ENCODE results near the gene F2. TPM values are rescaled to one million over a fixed set of nuclear protein-coding genes. Genes with fewer than 3 reads are reported as not detected.
"Not testable (repeated sequence)": the region's sequence is repeated elsewhere in the genome, so short reads cannot be mapped to it uniquely, and the experiment has no call there.

Gene F2
- total RNA-seq, 2 donors from 2014 or later, result 1.2 TPM; not detected in 1

- intact Hi-C loops (cut with DNase I), result no loop called here
- H3K4me1 ChIP-seq, result peaks cover 3% of the 10 kb centered on the region
- no peaks in the 10 kb centered on the region for H3K27me3 ChIP-seq
- TF ChIP-seq CTCF (IDR thresholded peaks at IDR 0.05), result no peak
- no peak overlapping the region for H3K4me3 ChIP-seq
- DNase-seq, result no peak
- no peaks in the 10 kb centered on the region for H3K9me3 ChIP-seq
- no peak overlapping the region for H3K27ac ChIP-seq
- no peaks in the 10 kb centered on the region for H3K36me3 ChIP-seq
- H3K9ac ChIP-seq (ENCODE audit: low read depth in 2 of 2, low read length in 2 of 2), result no peak overlapping the region
Observed at GRCh38 chr11:46712874-46713576, 6.0 kb upstream of the F2 start.

- H3K4me1 ChIP-seq; H3K27me3 ChIP-seq; H3K9ac ChIP-seq (ENCODE audit: low read depth in 2 of 2, low read length in 2 of 2); intact Hi-C loops (cut with DNase I); H3K4me3 ChIP-seq; H3K9me3 ChIP-seq; H3K36me3 ChIP-seq; DNase-seq: not testable (repeated sequence)
- H3K27ac ChIP-seq, result peak overlapping the region; percentile 13
Observed at GRCh38 chr11:46717825-46718154, 1.2 kb upstream of the F2 start.

- no peaks in the 10 kb centered on the region for H3K36me3 ChIP-seq
- DNase-seq, result peak; percentile 73
- H3K9me3 ChIP-seq, result no peaks in the 10 kb centered on the region
- TF ChIP-seq CTCF (IDR thresholded peaks at IDR 0.05), result no peak
- H3K4me1 ChIP-seq, result peaks cover 8% of the 10 kb centered on the region
- H3K4me3 ChIP-seq, result no peak overlapping the region
- peak overlapping the region; percentile 13 for H3K27ac ChIP-seq
- no peaks in the 10 kb centered on the region for H3K27me3 ChIP-seq
- no peak overlapping the region for H3K9ac ChIP-seq (ENCODE audit: low read depth in 2 of 2, low read length in 2 of 2)
- intact Hi-C loops (cut with DNase I), result no loop called here
Observed at GRCh38 chr11:46718155-46719019, 626 bp upstream of the F2 start.

GRCh38 chr11:46719543-46720218, 668 bp downstream of the F2 start:
- no peak for DNase-seq
- H3K4me3 ChIP-seq, result no peak overlapping the region
- H3K27ac ChIP-seq, result no peak overlapping the region
- H3K4me1 ChIP-seq, result peaks cover 8% of the 10 kb centered on the region
- intact Hi-C loops (cut with DNase I), result no loop called here
- no peak for TF ChIP-seq CTCF (IDR thresholded peaks at IDR 0.05)
- no peaks in the 10 kb centered on the region for H3K27me3 ChIP-seq
- no peaks in the 10 kb centered on the region for H3K9me3 ChIP-seq
- H3K9ac ChIP-seq (ENCODE audit: low read depth in 2 of 2, low read length in 2 of 2), result no peak overlapping the region
- H3K36me3 ChIP-seq, result no peaks in the 10 kb centered on the region

- no peak overlapping the region for H3K9ac ChIP-seq (ENCODE audit: low read depth in 2 of 2, low read length in 2 of 2)
- no peaks in the 10 kb centered on the region for H3K9me3 ChIP-seq
- no peaks in the 10 kb centered on the region for H3K36me3 ChIP-seq
- H3K4me3 ChIP-seq, result no peak overlapping the region
- no peaks in the 10 kb centered on the region for H3K27me3 ChIP-seq
- peaks cover 8% of the 10 kb centered on the region for H3K4me1 ChIP-seq
- H3K27ac ChIP-seq, result no peak overlapping the region
- intact Hi-C loops (cut with DNase I), result no loop called here
- TF ChIP-seq CTCF (IDR thresholded peaks at IDR 0.05), result no peak
- DNase-seq, result no peak
Observed at GRCh38 chr11:46721286-46721685, 2.3 kb downstream of the F2 start.

Measured in colonic mucosa (tissue), 4 donors.